ENCODE measurements around the gene STK32C.

- TF ChIP-seq CTCF (IDR thresholded peaks at IDR 0.05) (no peak), POLR2AphosphoS5 (IDR thresholded peaks at IDR 0.05) (no peak)
These were observed 135.4 kb downstream of the STK32C start for GRCh38 chr10:132172091-132173066.

Data from prostate gland (tissue), 2 donors.